GM18517 (cell line): ENCODE results near the gene MLX.
"Not testable (repeated sequence)": the region's sequence is repeated elsewhere in the genome, so short reads cannot be mapped to it uniquely, and the experiment has no call there.

Source experiments
- ATAC-seq: cut with Tn5 transposase; IDR thresholded peaks from one replicate; pipeline ENCODE4 v1.9.1; 2021; ENCODE audit warnings: mild to moderate bottlenecking, moderate library complexity; ENCODE audit not compliant: unreplicated experiment

Gene MLX

GRCh38 chr17:42536372-42537155, 30.3 kb upstream of the MLX start:
- ATAC-seq, result peak; percentile 57

- ATAC-seq, result no peak
Observed at GRCh38 chr17:42537156-42537805, 29.6 kb upstream of the MLX start.

GRCh38 chr17:42537826-42538451, 29.0 kb upstream of the MLX start:
- ATAC-seq, result no peak

DNA sequence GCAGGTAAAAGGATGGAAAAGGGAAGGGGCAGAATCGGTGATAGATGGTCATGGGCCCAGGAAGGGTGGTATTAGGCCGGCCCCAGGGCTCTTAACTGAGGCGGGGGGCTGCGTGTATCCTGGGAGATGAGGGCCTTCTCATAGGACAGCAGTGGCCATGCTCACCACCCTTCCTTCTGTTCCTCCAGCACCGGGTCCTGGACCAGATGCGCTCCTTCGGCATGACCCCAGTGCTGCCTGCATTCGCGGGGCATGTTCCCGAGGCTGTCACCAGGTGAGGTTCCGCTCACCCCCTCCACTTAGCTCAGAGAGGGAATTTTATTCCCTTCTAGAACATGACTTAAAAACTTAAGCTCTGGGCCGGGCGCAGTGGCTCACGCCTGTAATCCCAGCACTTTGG, 28.4 kb upstream of the MLX start:
- no peak for ATAC-seq

GRCh38 chr17:42540558-42540957, 26.3 kb upstream of the MLX start:
- ATAC-seq, result not testable (repeated sequence)

GRCh38 chr17:42541041-42541833, 25.7 kb upstream of the MLX start:
- no peak for ATAC-seq

- no peak for ATAC-seq
Observed at GRCh38 chr17:42543190-42544079, 23.5 kb upstream of the MLX start.

- no peak for ATAC-seq
Observed at GRCh38 chr17:42544874-42545283, 22.0 kb upstream of the MLX start.

GRCh38 chr17:42545755-42546505, 21.0 kb upstream of the MLX start:
- not testable (repeated sequence) for ATAC-seq

GRCh38 chr17:42547001-42547461, 19.9 kb upstream of the MLX start:
- no peak for ATAC-seq

DNA sequence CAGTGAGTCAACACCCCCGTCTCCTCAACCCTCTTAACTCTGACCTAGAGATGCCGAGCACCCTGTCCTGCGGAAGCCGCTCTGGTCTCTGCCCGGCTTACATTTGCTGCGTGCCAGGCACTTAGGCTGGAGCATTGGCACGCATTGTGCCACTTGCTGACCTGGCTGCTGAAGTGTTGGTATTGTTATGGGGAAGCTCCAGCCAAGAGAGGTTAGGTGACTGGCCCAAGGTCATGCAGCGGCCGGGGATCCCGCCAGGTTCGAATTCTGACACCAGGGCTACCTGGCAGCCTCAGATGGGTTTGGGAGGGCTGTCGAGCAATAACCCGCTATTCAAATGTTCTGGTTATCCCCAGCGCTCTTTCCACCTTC, 19.2 kb upstream of the MLX start:
- no peak for ATAC-seq

DNA sequence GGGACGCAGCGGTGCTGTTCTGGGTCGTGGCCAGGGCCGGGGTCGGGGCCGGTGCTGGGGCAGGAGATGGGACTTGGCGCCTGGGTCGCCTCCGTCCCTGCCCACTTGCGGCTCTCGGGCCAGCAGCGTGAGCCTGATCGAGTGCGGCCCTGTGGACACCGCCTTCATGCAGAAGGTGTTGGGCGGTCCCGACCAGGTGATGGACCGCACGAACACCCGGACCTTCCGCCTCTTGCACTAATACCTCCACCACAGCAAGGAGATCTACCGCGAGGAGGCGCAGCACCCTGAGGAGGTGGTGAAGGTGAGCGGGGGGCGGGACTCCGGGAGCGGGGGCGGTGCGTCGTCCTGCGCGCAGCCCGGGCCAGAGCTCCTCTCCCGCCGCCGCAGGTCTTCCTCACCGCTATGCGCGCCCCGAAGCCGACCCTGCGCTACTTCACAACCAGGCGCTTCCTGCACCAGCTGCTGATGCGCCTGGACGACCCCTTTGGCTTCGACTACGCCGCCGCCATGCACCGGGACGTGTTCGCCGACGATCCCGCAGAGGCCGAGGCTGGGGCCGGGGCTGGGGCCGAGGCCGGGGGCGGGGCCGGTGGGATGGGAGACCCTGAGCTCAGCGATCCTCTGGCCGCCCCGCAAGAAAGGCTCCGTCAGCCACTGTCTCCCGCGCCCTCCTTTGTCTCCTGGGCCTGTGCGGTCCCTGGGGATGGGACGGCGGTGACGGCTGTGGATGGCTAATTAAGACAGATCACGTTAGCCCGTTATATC, 18.6 kb upstream of the MLX start:
- ATAC-seq, result no peak

DNA sequence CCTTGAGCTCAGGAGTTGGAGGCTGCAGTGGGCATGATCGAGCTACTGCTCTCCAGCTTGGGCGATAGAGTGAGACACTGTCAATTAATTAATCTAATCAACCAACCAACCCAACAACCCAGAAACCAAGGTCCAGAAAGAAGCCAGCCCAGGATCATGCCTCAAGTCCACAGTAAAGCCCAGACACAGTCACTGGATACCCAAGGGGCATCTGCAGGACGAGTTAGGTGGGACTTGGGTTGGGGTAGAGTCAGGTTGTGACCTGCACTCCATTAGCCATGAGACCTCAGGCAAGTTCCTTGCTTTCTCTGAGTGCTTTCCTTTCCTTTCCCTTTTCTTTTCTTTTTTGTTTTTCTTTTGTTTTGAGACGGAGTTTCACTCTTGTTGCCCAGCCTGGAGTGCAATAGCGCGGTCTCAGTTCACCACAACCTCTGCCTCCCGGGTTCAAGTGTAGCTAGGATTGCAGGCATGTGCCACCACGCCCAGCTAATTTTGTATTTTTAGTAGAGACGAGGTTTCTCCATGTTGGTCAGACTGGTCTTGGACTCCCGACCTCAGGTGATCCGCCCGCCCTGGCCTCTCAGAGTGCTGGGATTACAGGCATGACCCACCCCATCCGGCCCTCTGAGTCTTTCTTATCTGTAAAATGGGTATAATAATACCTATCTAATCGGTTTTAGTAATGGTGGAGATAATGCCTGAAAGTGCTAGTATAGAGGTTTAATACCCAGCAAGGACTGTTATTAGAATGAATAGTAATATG, 17.7 kb upstream of the MLX start:
- ATAC-seq, result no peak

GRCh38 chr17:42552736-42553135, 14.2 kb upstream of the MLX start, which contains the start of gene HSD17B1:
HSD17B1 (plus strand) TSS chr17:42552923; CDS start chr17:42552934, 11 bp downstream.
- ATAC-seq, result not testable (repeated sequence)

DNA sequence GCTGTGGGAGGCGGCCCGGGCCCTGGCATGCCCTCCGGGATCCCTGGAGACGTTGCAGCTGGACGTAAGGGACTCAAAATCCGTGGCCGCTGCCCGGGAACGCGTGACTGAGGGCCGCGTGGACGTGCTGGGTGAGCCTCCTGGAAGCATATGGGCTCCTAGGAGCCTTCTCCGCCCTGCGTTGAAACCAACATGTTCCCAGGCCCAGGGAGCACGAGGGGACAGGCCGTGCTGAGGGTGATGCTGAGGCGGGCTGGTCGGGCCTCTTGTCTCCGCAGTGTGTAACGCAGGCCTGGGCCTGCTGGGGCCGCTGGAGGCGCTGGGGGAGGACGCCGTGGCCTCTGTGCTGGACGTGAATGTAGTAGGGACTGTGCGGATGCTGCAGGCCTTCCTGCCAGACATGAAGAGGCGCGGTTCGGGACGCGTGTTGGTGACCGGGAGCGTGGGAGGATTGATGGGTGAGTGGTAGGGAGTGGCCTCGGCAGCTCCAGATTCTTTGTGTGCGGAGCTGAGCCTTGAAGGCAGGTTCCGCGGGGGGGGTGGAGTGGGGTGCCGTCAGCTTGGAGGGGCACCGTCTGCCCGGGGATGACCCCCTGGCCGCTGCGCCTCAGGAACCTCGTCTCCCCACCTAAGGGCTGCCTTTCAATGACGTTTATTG, 13.6 kb upstream of the MLX start:
- ATAC-seq, result no peak

GRCh38 chr17:42553866-42554249, 13.0 kb upstream of the MLX start:
- ATAC-seq, result no peak
